ENCODE measurements around the gene GGACT.

GGACT gene

GRCh38 chr13:100611678-100612492 is 23.3 kb upstream of the GGACT start:
- Mint-ChIP-seq H3K9me3 (no peaks in the 10 kb centered on the region), H3K27ac (peak overlapping the region; percentile 28), H3K4me1 (ENCODE audit: low read depth) (peaks cover 50% of the 10 kb centered on the region), H3K4me3 (no peak overlapping the region), H3K27me3 (no peaks in the 10 kb centered on the region), H3K36me3 (ENCODE audit: low read depth) (peaks cover 30% of the 10 kb centered on the region)
- intact Hi-C loops (cut with micrococcal nuclease), result loop anchor here (10.0 kb wide), 1 partner anchor 63 kb away; the partner anchor contains the start of gene TMTC4

GRCh38 chr13:100610391-100611347 is 22.1 kb upstream of the GGACT start:
- Mint-ChIP-seq H3K36me3 (ENCODE audit: low read depth) (peaks cover 38% of the 10 kb centered on the region), H3K4me1 (ENCODE audit: low read depth) (peaks cover 62% of the 10 kb centered on the region), H3K27me3 (no peaks in the 10 kb centered on the region), H3K9me3 (no peaks in the 10 kb centered on the region), H3K27ac (peak overlapping the region; percentile 81), H3K4me3 (no peak overlapping the region)
- intact Hi-C loops (cut with micrococcal nuclease), result loop anchor here (10.0 kb wide), 1 partner anchor 64 kb away; the partner anchor contains the start of gene TMTC4

GRCh38 chr13:100608906-100609305 is 20.3 kb upstream of the GGACT start:
- peaks cover 39% of the 10 kb centered on the region for H3K36me3 Mint-ChIP-seq (ENCODE audit: low read depth)
- H3K27ac Mint-ChIP-seq, result peak overlapping the region; percentile 52
- no peaks in the 10 kb centered on the region for H3K9me3 Mint-ChIP-seq
- H3K4me1 Mint-ChIP-seq (ENCODE audit: low read depth), result peaks cover 73% of the 10 kb centered on the region
- no peaks in the 10 kb centered on the region for H3K27me3 Mint-ChIP-seq
- intact Hi-C loops (cut with micrococcal nuclease), result no loop called here
- H3K4me3 Mint-ChIP-seq, result no peak overlapping the region

- Mint-ChIP-seq H3K9me3 (no peaks in the 10 kb centered on the region), H3K27ac (peak overlapping the region; percentile 52), H3K4me1 (ENCODE audit: low read depth) (peaks cover 73% of the 10 kb centered on the region), H3K36me3 (ENCODE audit: low read depth) (peaks cover 43% of the 10 kb centered on the region), H3K4me3 (no peak overlapping the region), H3K27me3 (no peaks in the 10 kb centered on the region)
- intact Hi-C loops (cut with micrococcal nuclease), result no loop called here
These were observed 19.9 kb upstream of the GGACT start for GRCh38 chr13:100608489-100608888.

GRCh38 chr13:100604918-100605710 is 16.5 kb upstream of the GGACT start:
- H3K36me3 Mint-ChIP-seq (ENCODE audit: low read depth), result peaks cover 42% of the 10 kb centered on the region
- intact Hi-C loops (cut with micrococcal nuclease), result loop anchor here (2.0 kb wide), 1 partner anchor 16 kb away; the partner anchor contains the start of gene GGACT
- H3K4me3 Mint-ChIP-seq, result no peak overlapping the region
- peaks cover 60% of the 10 kb centered on the region for H3K4me1 Mint-ChIP-seq (ENCODE audit: low read depth)
- no peaks in the 10 kb centered on the region for H3K9me3 Mint-ChIP-seq
- H3K27me3 Mint-ChIP-seq, result no peaks in the 10 kb centered on the region
- H3K27ac Mint-ChIP-seq, result peak overlapping the region; percentile 69

GRCh38 chr13:100602493-100603111 is 14.0 kb upstream of the GGACT start:
- Mint-ChIP-seq H3K27ac (no peak overlapping the region), H3K27me3 (no peaks in the 10 kb centered on the region), H3K36me3 (ENCODE audit: low read depth) (peaks cover 33% of the 10 kb centered on the region), H3K9me3 (no peaks in the 10 kb centered on the region), H3K4me3 (no peak overlapping the region), H3K4me1 (ENCODE audit: low read depth) (peaks cover 38% of the 10 kb centered on the region)
- intact Hi-C loops (cut with micrococcal nuclease), result no loop called here

- H3K4me3 Mint-ChIP-seq, result no peak overlapping the region
- intact Hi-C loops (cut with micrococcal nuclease), result no loop called here
- peaks cover 24% of the 10 kb centered on the region for H3K36me3 Mint-ChIP-seq (ENCODE audit: low read depth)
- no peaks in the 10 kb centered on the region for H3K27me3 Mint-ChIP-seq
- H3K4me1 Mint-ChIP-seq (ENCODE audit: low read depth), result peaks cover 30% of the 10 kb centered on the region
- H3K9me3 Mint-ChIP-seq, result no peaks in the 10 kb centered on the region
- no peak overlapping the region for H3K27ac Mint-ChIP-seq
These were observed 13.1 kb upstream of the GGACT start for GRCh38 chr13:100601716-100602115.

- H3K36me3 Mint-ChIP-seq (ENCODE audit: low read depth), result peaks cover 17% of the 10 kb centered on the region
- peaks cover 22% of the 10 kb centered on the region for H3K4me1 Mint-ChIP-seq (ENCODE audit: low read depth)
- intact Hi-C loops (cut with micrococcal nuclease), result no loop called here
- no peak overlapping the region for H3K4me3 Mint-ChIP-seq
- peak overlapping the region; percentile 39 for H3K27ac Mint-ChIP-seq
- no peaks in the 10 kb centered on the region for H3K9me3 Mint-ChIP-seq
- no peaks in the 10 kb centered on the region for H3K27me3 Mint-ChIP-seq
These were observed 12.3 kb upstream of the GGACT start for GRCh38 chr13:100600915-100601314.

GRCh38 chr13:100600461-100600860 is 11.9 kb upstream of the GGACT start:
- H3K36me3 Mint-ChIP-seq (ENCODE audit: low read depth), result peaks cover 17% of the 10 kb centered on the region
- H3K27ac Mint-ChIP-seq, result peak overlapping the region; percentile 39
- H3K27me3 Mint-ChIP-seq, result no peaks in the 10 kb centered on the region

GRCh38 chr13:100597253-100597652 is 8.7 kb upstream of the GGACT start:
- no peak overlapping the region for H3K27ac Mint-ChIP-seq
- H3K9me3 Mint-ChIP-seq, result no peaks in the 10 kb centered on the region
- no peaks in the 10 kb centered on the region for H3K36me3 Mint-ChIP-seq (ENCODE audit: low read depth)
- intact Hi-C loops (cut with micrococcal nuclease), result no loop called here
- H3K4me3 Mint-ChIP-seq, result no peak overlapping the region
- no peaks in the 10 kb centered on the region for H3K27me3 Mint-ChIP-seq
- peaks cover under 1% of the 10 kb centered on the region for H3K4me1 Mint-ChIP-seq (ENCODE audit: low read depth)

More at GRCh38 chr13:100600461-100600860, 11.9 kb upstream of the GGACT start:
- Mint-ChIP-seq H3K4me1 (ENCODE audit: low read depth) (peaks cover 17% of the 10 kb centered on the region), H3K4me3 (no peak overlapping the region), H3K9me3 (no peaks in the 10 kb centered on the region)
- intact Hi-C loops (cut with micrococcal nuclease), result no loop called here

GRCh38 chr13:100596516-100596915 is 7.9 kb upstream of the GGACT start:
- no peak overlapping the region for H3K27ac Mint-ChIP-seq
- H3K4me3 Mint-ChIP-seq, result no peak overlapping the region
- no peaks in the 10 kb centered on the region for H3K9me3 Mint-ChIP-seq
- no peaks in the 10 kb centered on the region for H3K36me3 Mint-ChIP-seq (ENCODE audit: low read depth)
- no peaks in the 10 kb centered on the region for H3K27me3 Mint-ChIP-seq
- intact Hi-C loops (cut with micrococcal nuclease), result no loop called here
- no peaks in the 10 kb centered on the region for H3K4me1 Mint-ChIP-seq (ENCODE audit: low read depth)

GRCh38 chr13:100594731-100595130 is 6.1 kb upstream of the GGACT start:
- H3K27ac Mint-ChIP-seq, result peak overlapping the region; percentile 31

GRCh38 chr13:100594255-100594654 is 5.7 kb upstream of the GGACT start:
- Mint-ChIP-seq H3K36me3 (ENCODE audit: low read depth) (no peaks in the 10 kb centered on the region), H3K9me3 (no peaks in the 10 kb centered on the region), H3K27me3 (peaks cover 1% of the 10 kb centered on the region), H3K27ac (no peak overlapping the region), H3K4me1 (ENCODE audit: low read depth) (peaks cover under 1% of the 10 kb centered on the region), H3K4me3 (no peak overlapping the region)
- intact Hi-C loops (cut with micrococcal nuclease), result no loop called here

More at GRCh38 chr13:100594731-100595130, 6.1 kb upstream of the GGACT start:
- H3K27me3 Mint-ChIP-seq, result peaks cover 1% of the 10 kb centered on the region
- no peaks in the 10 kb centered on the region for H3K4me1 Mint-ChIP-seq (ENCODE audit: low read depth)
- H3K9me3 Mint-ChIP-seq, result no peaks in the 10 kb centered on the region
- H3K36me3 Mint-ChIP-seq (ENCODE audit: low read depth), result no peaks in the 10 kb centered on the region
- no peak overlapping the region for H3K4me3 Mint-ChIP-seq
- intact Hi-C loops (cut with micrococcal nuclease), result no loop called here

Measured in dendritic cell treated with granulocyte-macrophage colony-stimulating factor and Interleukin-4, amounts not matched to agents 40 ng/mL and 50 ng/mL, for 4 days (primary cell).